Common myeloid progenitor, CD34-positive (primary cell): Measurements from ENCODE around the gene CCDC32.

Experiments
- CTCF ChIA-PET: fragments of 350-600 bp; sonication (Branson Sonifier 250); formaldehyde crosslinking; loops from one replicate; lab custom pipeline; 2021; ENCODE audit warnings: antibody characterized with exemption; lab: Charles Lee
- POLR2A ChIA-PET: fragments of 350-600 bp; sonication (Branson Sonifier 250); formaldehyde crosslinking; loops from one replicate; lab custom pipeline; 2021; ENCODE audit warnings: antibody characterized with exemption; lab: Charles Lee
- DNase-seq, 3 donors: peaks; one replicate each; pipeline versions ENCODE4 v3.0.0 to v3.0.0-alpha.2; 2013
- H3K27ac ChIP-seq, 2 experiments: 1 replicate in 1 of 2; 2 replicates in 1 of 2; pipeline ENCODE4 v1.7.0; 2013; ENCODE audit warnings: inconsistent platforms in 2 of 2, low read length in 2 of 2, mild to moderate bottlenecking in 2 of 2, low read depth in 1 of 2, moderate library complexity in 1 of 2; ENCODE audit not compliant: severe bottlenecking in 2 of 2, insufficient read depth in 1 of 2, poor library complexity in 1 of 2
- H3K27me3 ChIP-seq, 5 experiments: replicated peaks in 2 of 5; 1 replicate in 3 of 5; 2 replicates in 2 of 5; pipeline versions ENCODE4 v1.6.1 to v1.7.0; 2013; ENCODE audit warnings: low read length in 4 of 5, mild to moderate bottlenecking in 2 of 5, moderate library complexity in 2 of 5, inconsistent platforms in 1 of 5; ENCODE audit not compliant: insufficient read depth in 5 of 5, control insufficient read depth in 4 of 5
- H3K36me3 ChIP-seq, 4 experiments: 1 replicate in 2 of 4; 2 replicates in 2 of 4; pipeline versions ENCODE4 v1.6.1 to v1.7.0; 2013; ENCODE audit warnings: low read length in 3 of 4, control low read depth in 1 of 4, mild to moderate bottlenecking in 1 of 4; ENCODE audit not compliant: control insufficient read depth in 4 of 4, insufficient read depth in 4 of 4
- H3K4me1 ChIP-seq, 4 experiments: 1 replicate in 3 of 4; 2 replicates in 1 of 4; pipeline versions ENCODE4 v1.6.1 to v1.7.1; 2013; ENCODE audit warnings: low read length in 3 of 4, mild to moderate bottlenecking in 3 of 4, control low read depth in 1 of 4, inconsistent platforms in 1 of 4, moderate library complexity in 1 of 4; ENCODE audit not compliant: control insufficient read depth in 4 of 4, insufficient read depth in 4 of 4; ENCODE audit errors: control extremely low read depth in 1 of 4
- H3K4me3 ChIP-seq, 7 experiments: 1 replicate in 4 of 7; 2 replicates in 3 of 7; pipeline versions ENCODE4 v1.5.1 to v1.7.0; 2013; ENCODE audit warnings: mild to moderate bottlenecking in 7 of 7, low read length in 6 of 7, moderate library complexity in 6 of 7, inconsistent platforms in 2 of 7, low read depth in 2 of 7, control low read depth in 1 of 7; ENCODE audit not compliant: insufficient read depth in 4 of 7, control insufficient read depth in 1 of 7; ENCODE audit errors: extremely low read depth in 1 of 7
- H3K9me3 ChIP-seq, 5 experiments: 1 replicate in 4 of 5; 2 replicates in 1 of 5; pipeline versions ENCODE4 v1.6.1 to v1.7.1; 2013; ENCODE audit warnings: low read length in 4 of 5, mild to moderate bottlenecking in 2 of 5, inconsistent platforms in 1 of 5, low read depth in 1 of 5, moderate library complexity in 1 of 5; ENCODE audit not compliant: control insufficient read depth in 4 of 5, insufficient read depth in 2 of 5; ENCODE audit errors: control extremely low read depth in 1 of 5
- WGBS: methylation state at CpG from one replicate; pipeline ENCODE4 v1.1.5; 2013; ENCODE audit not compliant: insufficient coverage; 5-methylcytosine and 5-hydroxymethylcytosine counted together

CCDC32 gene

DNA sequence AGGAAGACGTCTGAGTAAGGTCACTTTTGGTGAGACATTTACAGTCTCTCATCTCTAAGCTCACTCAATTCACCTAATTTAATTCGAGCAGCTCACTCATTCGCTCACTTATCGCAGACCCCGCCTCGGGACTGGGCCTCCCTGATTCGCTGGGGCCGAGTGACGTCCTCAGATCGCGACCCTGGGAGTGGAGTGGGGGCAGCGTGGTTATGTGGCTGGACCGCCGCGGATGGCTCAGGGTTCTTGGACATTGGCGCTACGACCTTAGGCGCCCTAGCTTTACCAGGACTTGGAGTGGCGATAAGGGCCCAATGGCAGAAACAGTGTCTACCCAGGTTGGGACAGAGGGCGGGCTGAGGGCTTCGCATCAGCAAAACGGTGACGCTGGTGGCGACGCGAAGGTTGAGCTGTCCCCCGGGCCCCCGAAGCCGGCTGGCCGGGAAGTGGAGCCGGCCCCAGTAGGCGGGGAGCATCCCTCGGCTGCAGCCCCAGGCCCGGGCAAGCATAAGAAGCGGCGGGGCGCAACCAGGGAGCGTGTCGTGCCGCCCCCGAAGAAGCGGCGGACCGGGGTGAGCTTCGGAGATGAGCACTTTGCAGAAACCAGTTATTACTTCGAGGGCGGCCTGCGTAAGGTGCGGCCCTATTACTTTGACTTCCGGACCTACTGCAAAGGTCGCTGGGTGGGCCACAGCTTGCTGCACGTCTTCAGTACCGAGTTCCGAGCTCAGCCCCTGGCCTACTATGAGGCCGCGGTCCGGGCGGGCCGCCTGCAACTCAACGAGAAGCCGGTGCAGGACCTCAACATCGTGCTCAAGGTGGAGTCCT lies 4.5 kb upstream of the CCDC32 start, which contains the start of gene RPUSD2:
Gene RPUSD2, plus strand, starts transcription at position 171 of the 825 bp plus-strand sequence. Its CDS starts 39 bp downstream, at position 210.
- H3K36me3 ChIP-seq, result peaks cover 3 to 26% (median 15%) of the 10 kb centered on the region in 4 experiments
- ChIA-PET CTCF (interaction anchor here (0.7 to 1.5 kb wide), 4 partner anchors 15 to 67 kb away, joined by 3 to 4 read pairs (median 3); no protein-coding TSS in a partner anchor), POLR2A (interaction anchor here (1.1 kb wide), 1 partner anchor 126 kb away, joined by 3 read pairs; the partner anchor contains the start of gene RAD51)
- H3K9me3 ChIP-seq, result no peaks in the 10 kb centered on the region
- peaks cover 14 to 32% (median 21%) of the 10 kb centered on the region in 4 experiments for H3K4me1 ChIP-seq
- under 1% methylated on average over 57 of the region's 62 CpGs for WGBS
- H3K27me3 ChIP-seq, result no peaks in the 10 kb centered on the region
- peak within 1 kb of the TSS; percentile 86 to 99 (median 96) for H3K4me3 ChIP-seq
- H3K27ac ChIP-seq, result peak within 1 kb of the TSS; percentile 64 to 82
- DNase-seq, result peak; percentile 90 to 93 (median 90)

DNA sequence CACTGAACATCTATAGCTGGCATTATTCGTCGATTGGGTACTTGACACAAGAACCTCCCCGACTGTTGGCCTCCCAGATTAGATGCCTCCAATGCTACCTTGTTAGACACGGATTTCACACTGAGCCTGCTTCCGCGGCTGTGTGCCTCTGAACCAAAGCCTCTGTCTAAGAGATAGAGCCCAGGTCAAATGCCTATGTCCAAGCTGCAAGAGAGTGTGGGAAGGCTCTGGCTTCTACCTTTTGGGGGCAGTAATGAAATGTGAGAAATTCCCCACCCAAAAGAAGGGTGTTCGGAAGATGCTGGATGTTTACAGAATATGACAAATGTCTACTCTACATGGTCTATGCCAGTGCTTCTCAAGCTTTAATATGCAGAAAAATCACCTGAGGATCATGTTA lies 2.3 kb upstream of the CCDC32 start:
- POLR2A ChIA-PET, result no interaction called here
- CTCF ChIA-PET, result interaction anchor here (0.6 to 1.6 kb wide), 4 partner anchors 21 to 189 kb away, joined by 3 to 5 read pairs (median 3); no protein-coding TSS in a partner anchor
- Histone ChIP-seq H3K27me3 (no peaks in the 10 kb centered on the region), H3K27ac (no peak overlapping the region), H3K36me3 (peaks cover 0 to 10% (median 4%) of the 10 kb centered on the region in 4 experiments), H3K9me3 (no peaks in the 10 kb centered on the region), H3K4me1 (peaks cover 18 to 41% (median 26%) of the 10 kb centered on the region in 4 experiments), H3K4me3 (no peak overlapping the region)
- 48% methylated on average over 6 of the region's 7 CpGs for WGBS
- DNase-seq, result peak; percentile 23 to 36 (median 36)

DNA sequence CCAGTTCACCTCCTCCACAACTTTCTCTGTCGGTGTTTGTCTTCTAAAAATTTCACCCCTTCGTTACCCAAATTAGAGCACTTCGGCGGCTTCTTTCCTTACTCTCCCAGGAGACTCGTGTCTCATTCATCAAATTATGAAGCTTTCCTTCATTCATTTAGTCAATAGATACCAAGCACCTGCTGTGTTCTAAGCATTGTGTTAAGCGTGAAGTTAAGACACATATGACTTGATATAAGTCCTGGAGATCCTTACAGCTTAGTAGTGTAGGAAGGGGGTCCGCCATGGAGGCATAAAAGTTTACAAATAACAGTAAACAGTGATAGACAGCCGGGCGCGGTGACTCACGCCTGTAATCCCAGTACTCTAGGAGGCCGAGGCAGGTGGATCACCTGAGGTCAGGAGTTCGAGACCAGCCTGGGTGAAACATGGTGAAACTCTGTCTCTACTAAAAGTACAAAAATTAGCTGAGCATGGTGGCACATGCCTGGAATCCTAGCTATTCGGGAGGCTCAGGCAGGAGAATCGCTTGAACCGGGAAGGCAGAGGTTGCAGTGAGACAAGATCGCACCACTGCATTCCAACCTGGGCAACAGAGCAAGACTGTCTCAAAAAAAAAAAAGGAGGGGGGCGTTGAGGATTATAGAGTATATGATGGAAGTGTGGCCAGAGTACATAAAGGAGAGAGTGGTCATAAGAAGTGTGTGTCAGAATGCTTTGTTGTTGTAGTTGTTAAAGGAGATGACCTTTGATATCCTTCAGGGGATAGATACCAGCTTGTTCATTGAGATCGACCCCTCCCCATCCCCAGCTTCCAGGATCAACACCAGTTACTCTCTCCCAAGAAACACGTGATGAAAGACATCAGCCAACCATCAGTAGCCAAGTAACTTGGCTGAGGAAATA lies 744 bp upstream of the CCDC32 start:
- H3K4me1 ChIP-seq, result peaks cover 17 to 39% (median 25%) of the 10 kb centered on the region in 4 experiments
- H3K4me3 ChIP-seq, result peak overlapping the region; percentile 79 to 99 (median 97)
- POLR2A ChIA-PET, result interaction anchor here (0.6 to 0.7 kb wide), 2 partner anchors 305 to 356 kb away, joined by 3 to 5 read pairs; no protein-coding TSS in a partner anchor
- H3K27me3 ChIP-seq, result no peaks in the 10 kb centered on the region
- H3K27ac ChIP-seq, result peak overlapping the region; percentile 70 to 86
- no peaks in the 10 kb centered on the region for H3K9me3 ChIP-seq
- H3K36me3 ChIP-seq, result peaks cover 0 to 11% (median 6%) of the 10 kb centered on the region in 4 experiments
- CTCF ChIA-PET, result interaction anchor here (0.7 to 1.6 kb wide), 8 partner anchors 8 to 114 kb away, joined by 3 to 5 read pairs (median 3); no protein-coding TSS in a partner anchor
- WGBS, result 65% methylated on average over 15 of the region's 20 CpGs
- no peak for DNase-seq

DNA sequence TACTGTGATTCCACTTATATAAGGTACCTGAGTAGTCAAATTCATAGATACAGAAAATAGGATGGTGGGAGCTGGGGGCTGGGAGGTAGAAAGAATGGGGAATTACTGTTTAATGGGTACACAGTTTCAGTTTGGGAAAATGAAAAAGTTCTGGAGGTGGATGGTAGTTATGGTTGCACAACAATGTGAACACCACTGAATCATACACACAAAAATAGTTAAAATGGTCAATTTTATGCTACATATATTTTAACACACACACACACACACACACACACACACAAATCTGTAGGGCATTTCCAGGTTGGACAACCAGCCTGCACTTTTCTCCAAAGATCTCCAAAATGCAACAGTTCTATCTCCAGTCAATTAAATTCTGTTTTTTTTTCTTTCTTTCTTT lies 1.4 kb downstream of the CCDC32 start:
- Histone ChIP-seq H3K9me3 (no peaks in the 10 kb centered on the region), H3K4me1 (peaks cover 4 to 25% (median 13%) of the 10 kb centered on the region in 4 experiments), H3K27me3 (no peaks in the 10 kb centered on the region), H3K27ac (no peak overlapping the region), H3K36me3 (peaks cover 0 to 11% (median 6%) of the 10 kb centered on the region in 4 experiments), H3K4me3 (no peak overlapping the region)
- DNase-seq, result no peak
- ChIA-PET CTCF (no interaction called here), POLR2A (no interaction called here)

DNA sequence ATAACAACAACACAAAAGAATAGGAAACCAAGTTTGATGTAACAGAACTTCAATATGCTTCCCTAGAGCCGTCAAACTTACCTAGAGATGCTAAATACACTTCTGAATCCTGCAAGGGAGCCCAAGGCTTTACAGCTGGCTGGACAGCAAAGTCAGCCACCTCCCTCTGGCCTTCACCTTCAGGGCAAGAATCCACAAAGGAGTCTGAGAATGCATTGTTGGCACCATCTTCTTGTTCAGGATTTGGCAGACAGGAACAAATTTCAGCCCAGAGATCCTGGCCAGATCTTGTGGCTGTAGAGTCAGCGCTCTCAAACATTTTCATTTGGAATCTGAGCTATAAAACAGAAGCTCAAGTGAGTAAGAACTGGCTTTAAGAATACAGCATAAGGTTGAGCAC lies 2.2 kb downstream of the CCDC32 start:
- H3K27me3 ChIP-seq, result no peaks in the 10 kb centered on the region
- WGBS, result 100% methylated on average over 2 of the region's 2 CpGs
- ChIA-PET CTCF (no interaction called here), POLR2A (no interaction called here)
- no peaks in the 10 kb centered on the region for H3K9me3 ChIP-seq
- H3K36me3 ChIP-seq, result peaks cover 0 to 11% (median 6%) of the 10 kb centered on the region in 4 experiments
- peaks cover 4 to 23% (median 12%) of the 10 kb centered on the region in 4 experiments for H3K4me1 ChIP-seq
- no peak for DNase-seq
- H3K4me3 ChIP-seq, result no peak overlapping the region
- H3K27ac ChIP-seq, result no peak overlapping the region

DNA sequence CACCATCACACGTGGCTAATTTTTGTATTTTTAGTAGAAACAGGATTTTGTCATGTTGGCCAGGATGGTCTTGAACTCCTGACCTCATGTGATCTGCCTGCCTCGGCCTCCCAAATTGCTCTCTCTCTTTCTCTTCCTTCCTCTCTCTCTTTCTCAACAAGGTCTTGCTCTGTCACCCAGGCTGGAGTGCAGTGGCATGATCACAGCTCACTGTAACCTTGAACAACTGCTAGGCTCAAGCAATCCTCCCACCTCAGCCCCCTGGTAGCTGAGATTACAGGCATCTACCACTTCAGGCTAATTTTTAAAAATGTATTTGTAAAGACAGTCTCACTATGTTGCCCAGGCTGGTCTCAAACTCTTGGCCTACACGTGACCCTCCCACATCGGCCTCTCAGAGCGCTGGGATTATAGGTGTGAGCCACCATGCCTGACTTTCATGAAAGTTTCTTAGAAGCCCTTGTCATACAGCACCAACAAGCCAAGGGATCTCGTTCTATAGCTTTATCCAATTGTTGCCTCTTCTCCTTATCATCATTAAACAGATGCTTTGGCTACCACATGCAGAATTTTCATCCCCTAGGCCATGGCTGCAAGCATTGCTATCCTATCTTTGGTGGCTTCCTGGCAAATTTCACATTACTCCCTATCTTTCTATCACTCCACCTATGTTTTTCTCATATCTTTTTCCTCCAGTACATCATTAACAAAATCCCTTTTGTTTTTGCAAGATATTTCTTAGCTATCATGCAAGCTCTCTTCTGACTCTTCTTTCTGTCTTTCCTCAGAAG lies 5.7 kb downstream of the CCDC32 start:
- CTCF ChIA-PET, result interaction anchor here (0.9 to 1.0 kb wide), 2 partner anchors 23 to 30 kb away, joined by 3 to 4 read pairs; no protein-coding TSS in a partner anchor
- H3K27ac ChIP-seq, result no peak overlapping the region
- WGBS, result 87% methylated on average over 4 of the region's 6 CpGs

More for the DNA sequence above, 5.7 kb downstream of the CCDC32 start:
- Histone ChIP-seq H3K27me3 (no peaks in the 10 kb centered on the region), H3K4me3 (no peak overlapping the region), H3K36me3 (peaks cover 4 to 22% (median 20%) of the 10 kb centered on the region in 4 experiments), H3K9me3 (no peaks in the 10 kb centered on the region), H3K4me1 (peaks cover 2 to 7% (median 4%) of the 10 kb centered on the region in 4 experiments)
- POLR2A ChIA-PET, result no interaction called here
- peak; percentile 57 to 80 (median 60) for DNase-seq
